Caco-2 (cell line): ENCODE results near the gene SFSWAP. TPM values are rescaled to one million over a fixed set of nuclear protein-coding genes. Genes with fewer than 3 reads are reported as not detected.

ENCODE experiments used
- BruUV-seq: library from RNA; stranded (reverse); fragments of 400-500 nt; replicated peaks from 2 replicates; lab custom pipeline; 2021; lab: Mats Ljungman, UMichigan
- CTCF ChIA-PET: fragments of 300-600 bp; sonication (Branson Sonifier 250); formaldehyde crosslinking; loops from one replicate; lab custom pipeline; 2022; ENCODE audit warnings: antibody characterized with exemption; lab: Charles Lee
- POLR2A ChIA-PET: fragments of 300-600 bp; sonication (Branson Sonifier 250); formaldehyde crosslinking; loops from one replicate; lab custom pipeline; 2022; ENCODE audit warnings: antibody characterized with exemption; lab: Charles Lee
- DNase-seq, 2 experiments: peaks; one replicate each; pipeline versions ENCODE4 v3.0.0 to v3.0.0-alpha.2; 2020 to 2022
- H3K27me3 ChIP-seq: replicated peaks from 2 replicates; pipeline ENCODE4 v1.6.0; 2011; ENCODE audit warnings: low read length; ENCODE audit not compliant: control insufficient read depth, insufficient read depth
- H3K36me3 ChIP-seq: 2 replicates; pipeline ENCODE4 v1.5.1; 2011; ENCODE audit warnings: low read length; ENCODE audit not compliant: control insufficient read depth, insufficient read depth
- H3K4me1 ChIP-seq: fragments of 250-450 bp; sonication (Bioruptor Pico); 2 replicates; pipeline ENCODE4 v1.5.1; 2020; ENCODE audit warnings: mild to moderate bottlenecking
- H3K4me3 ChIP-seq: 2 replicates; pipeline ENCODE4 v1.5.1; 2011; ENCODE audit warnings: low read depth, mild to moderate bottlenecking, control low read depth, low read length
- H3K9me3 ChIP-seq: fragments of 250-450 bp; sonication (Bioruptor Pico); 2 replicates; pipeline ENCODE4 v1.5.1; 2020; ENCODE audit warnings: mild to moderate bottlenecking, moderate library complexity
- H3K27ac Mint-ChIP-seq: one replicate; pipeline ENCODE4 v1.8.0; 2022; ENCODE audit warnings: mixed read lengths; ENCODE audit not compliant: unreplicated experiment
- H3K27me3 Mint-ChIP-seq: one replicate; pipeline ENCODE4 v1.8.0; 2022; ENCODE audit warnings: mixed read lengths; ENCODE audit not compliant: insufficient read depth, unreplicated experiment
- H3K36me3 Mint-ChIP-seq: one replicate; pipeline ENCODE4 v1.8.0; 2022; ENCODE audit warnings: mild to moderate bottlenecking, mixed read lengths; ENCODE audit not compliant: insufficient read depth, unreplicated experiment
- H3K4me1 Mint-ChIP-seq: one replicate; pipeline ENCODE4 v1.8.0; 2022; ENCODE audit warnings: low read depth, mixed read lengths; ENCODE audit not compliant: unreplicated experiment
- H3K4me3 Mint-ChIP-seq: one replicate; pipeline ENCODE4 v1.8.0; 2022; ENCODE audit warnings: mild to moderate bottlenecking, moderate library complexity, mixed read lengths; ENCODE audit not compliant: unreplicated experiment
- H3K9me3 Mint-ChIP-seq: one replicate; pipeline ENCODE4 v1.8.0; 2022; ENCODE audit warnings: mixed read lengths; ENCODE audit not compliant: unreplicated experiment
- intact Hi-C: fragments of 100-400 bp; cut with micrococcal nuclease; formaldehyde crosslinking; loops from one replicate; pipeline ENCODE4 v1.10.0; 2022; ENCODE audit not compliant: unreplicated experiment
- total RNA-seq: library from RNA; stranded (reverse); gene quantifications from 2 replicates; pipeline ENCODE4 v1.2.3, GENCODE V29; 2022
- TF ChIP-seq, protein P1 (sequence below), 2 experiments: fragments of 200-600 bp in 1 of 2; IDR thresholded peaks; 1 replicate in 1 of 2; 2 replicates in 1 of 2; pipeline versions ENCODE4 v1.5.1 to v1.8.0; 2011 to 2022; ENCODE audit warnings: antibody characterized with exemption in 1 of 2, control low read depth in 1 of 2, inconsistent platforms in 1 of 2, low read depth in 1 of 2, low read length in 1 of 2, mild to moderate bottlenecking in 1 of 2, moderate library complexity in 1 of 2; ENCODE audit not compliant: insufficient read depth in 1 of 2, severe bottlenecking in 1 of 2, unreplicated experiment in 1 of 2

Gene SFSWAP
- total RNA-seq, 1 experiment from 2014 or later, result 42.3 TPM

DNA sequence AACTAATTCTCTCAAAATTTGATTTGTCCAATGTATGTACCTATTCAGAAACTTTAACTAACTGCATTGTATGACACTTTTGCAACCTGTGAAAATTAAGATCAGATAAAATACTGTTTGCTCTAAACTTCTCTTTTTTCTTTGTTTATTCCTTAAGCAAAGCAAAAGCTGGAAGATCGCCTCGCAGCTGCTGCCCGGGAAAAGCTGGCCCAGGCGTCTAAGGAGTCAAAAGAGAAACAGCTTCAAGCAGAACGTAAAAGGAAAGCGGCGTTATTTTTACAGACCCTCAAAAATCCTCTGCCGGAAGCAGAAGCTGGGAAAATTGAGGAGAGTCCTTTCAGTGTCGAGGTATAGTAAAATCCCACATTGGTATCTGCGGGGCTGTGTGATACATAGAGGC is 55.1 kb downstream of the SFSWAP start:
- H3K27ac Mint-ChIP-seq, result no peak overlapping the region

DNA sequence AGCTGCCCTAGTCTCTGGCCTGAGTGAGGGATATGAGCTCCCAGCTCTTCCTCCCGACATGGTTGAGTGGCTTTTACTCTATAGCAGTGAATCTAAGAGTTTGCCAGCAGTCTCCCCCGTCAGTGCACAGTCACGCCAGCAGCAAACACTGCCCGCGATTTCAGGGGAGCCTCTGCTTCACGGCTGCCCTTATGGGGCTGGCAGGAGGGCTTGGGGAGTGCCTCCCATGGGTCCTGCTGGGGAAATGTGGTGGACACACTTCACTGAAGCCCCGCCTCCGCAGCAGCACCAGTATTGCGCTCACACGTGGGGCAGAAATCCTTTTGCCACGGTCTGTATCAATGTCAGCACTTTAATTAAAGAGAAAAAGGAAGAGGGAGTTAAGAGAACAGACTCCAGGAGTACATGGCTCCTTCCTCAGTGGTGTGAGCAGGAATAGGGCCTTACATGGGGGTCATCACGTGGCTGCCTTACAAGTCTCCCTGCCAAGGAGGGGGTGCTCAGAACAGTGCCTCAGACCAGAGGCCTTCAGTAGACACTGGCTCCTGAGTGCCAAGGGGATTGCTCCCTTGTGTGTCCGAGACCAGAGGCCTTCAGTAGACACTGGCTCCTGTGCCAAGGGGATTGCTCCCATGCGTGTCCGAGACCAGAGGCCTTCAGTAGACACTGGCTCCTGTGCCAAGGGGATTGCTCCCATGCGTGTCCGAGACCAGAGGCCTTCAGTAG is 55.7 kb downstream of the SFSWAP start:
- ChIA-PET CTCF (no interaction called here), POLR2A (no interaction called here)
- H3K27me3 ChIP-seq, result no peaks in the 10 kb centered on the region
- Mint-ChIP-seq H3K27ac (no peak overlapping the region), H3K4me1 (no peaks in the 10 kb centered on the region), H3K4me3 (no peak overlapping the region), H3K36me3 (peaks cover 76% of the 10 kb centered on the region), H3K27me3 (no peaks in the 10 kb centered on the region), H3K9me3 (no peaks in the 10 kb centered on the region)
- BruUV-seq, result no TSS peak
- peaks cover 8% of the 10 kb centered on the region for H3K36me3 ChIP-seq
- TF ChIP-seq, protein P1, sequence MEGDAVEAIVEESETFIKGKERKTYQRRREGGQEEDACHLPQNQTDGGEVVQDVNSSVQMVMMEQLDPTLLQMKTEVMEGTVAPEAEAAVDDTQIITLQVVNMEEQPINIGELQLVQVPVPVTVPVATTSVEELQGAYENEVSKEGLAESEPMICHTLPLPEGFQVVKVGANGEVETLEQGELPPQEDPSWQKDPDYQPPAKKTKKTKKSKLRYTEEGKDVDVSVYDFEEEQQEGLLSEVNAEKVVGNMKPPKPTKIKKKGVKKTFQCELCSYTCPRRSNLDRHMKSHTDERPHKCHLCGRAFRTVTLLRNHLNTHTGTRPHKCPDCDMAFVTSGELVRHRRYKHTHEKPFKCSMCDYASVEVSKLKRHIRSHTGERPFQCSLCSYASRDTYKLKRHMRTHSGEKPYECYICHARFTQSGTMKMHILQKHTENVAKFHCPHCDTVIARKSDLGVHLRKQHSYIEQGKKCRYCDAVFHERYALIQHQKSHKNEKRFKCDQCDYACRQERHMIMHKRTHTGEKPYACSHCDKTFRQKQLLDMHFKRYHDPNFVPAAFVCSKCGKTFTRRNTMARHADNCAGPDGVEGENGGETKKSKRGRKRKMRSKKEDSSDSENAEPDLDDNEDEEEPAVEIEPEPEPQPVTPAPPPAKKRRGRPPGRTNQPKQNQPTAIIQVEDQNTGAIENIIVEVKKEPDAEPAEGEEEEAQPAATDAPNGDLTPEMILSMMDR (IDR thresholded peaks at IDR 0.05; ENCODE audit: insufficient read depth in 1 of 2, low read depth in 1 of 2, low read length in 1 of 2, severe bottlenecking in 1 of 2, unreplicated experiment in 1 of 2), result no peak
- H3K4me1 ChIP-seq, result no peaks in the 10 kb centered on the region
- intact Hi-C loops, result no loop called here
- H3K4me3 ChIP-seq, result no peak overlapping the region
- no peaks in the 10 kb centered on the region for H3K9me3 ChIP-seq
- DNase-seq, result no peak

More for the DNA sequence above, 55.1 kb downstream of the SFSWAP start:
- POLR2A ChIA-PET, result no interaction called here
- no peaks in the 10 kb centered on the region for H3K9me3 ChIP-seq
- no peaks in the 10 kb centered on the region for H3K27me3 ChIP-seq
- H3K4me1 ChIP-seq, result no peaks in the 10 kb centered on the region
- H3K27me3 Mint-ChIP-seq, result no peaks in the 10 kb centered on the region
- no TSS peak for BruUV-seq
- no peaks in the 10 kb centered on the region for H3K4me1 Mint-ChIP-seq
- intact Hi-C loops, result no loop called here
- no peak overlapping the region for H3K4me3 ChIP-seq
- DNase-seq, result no peak
- peaks cover 8% of the 10 kb centered on the region for H3K36me3 ChIP-seq
- H3K4me3 Mint-ChIP-seq, result no peak overlapping the region
- TF ChIP-seq, protein P1 (IDR thresholded peaks at IDR 0.05; ENCODE audit: insufficient read depth in 1 of 2, low read depth in 1 of 2, low read length in 1 of 2, severe bottlenecking in 1 of 2, unreplicated experiment in 1 of 2), result no peak
- peaks cover 78% of the 10 kb centered on the region for H3K36me3 Mint-ChIP-seq
- H3K9me3 Mint-ChIP-seq, result no peaks in the 10 kb centered on the region
- CTCF ChIA-PET, result no interaction called here

DNA sequence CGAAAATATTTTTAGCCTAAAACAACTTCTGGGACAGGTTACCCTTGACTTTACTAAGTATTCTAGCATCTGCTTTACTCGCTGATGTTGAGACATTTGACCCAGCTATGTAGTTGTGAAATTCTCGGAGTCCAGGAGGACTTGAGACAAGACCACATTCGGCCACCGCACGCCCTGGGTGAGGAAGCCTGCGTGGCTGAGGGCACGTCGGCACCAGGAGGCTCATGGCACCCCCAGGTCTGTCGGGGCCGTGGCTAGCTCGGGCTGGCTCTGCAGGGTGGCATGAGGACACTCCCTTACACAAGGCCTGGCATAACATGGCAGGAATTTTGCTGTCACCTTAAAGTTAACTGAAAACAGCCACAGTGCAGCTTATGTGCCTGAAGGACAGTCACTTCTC is 59.2 kb downstream of the SFSWAP start:
- Mint-ChIP-seq H3K4me1 (no peaks in the 10 kb centered on the region), H3K27ac (no peak overlapping the region), H3K4me3 (no peak overlapping the region), H3K9me3 (no peaks in the 10 kb centered on the region), H3K27me3 (no peaks in the 10 kb centered on the region), H3K36me3 (peaks cover 68% of the 10 kb centered on the region)
- ChIA-PET POLR2A (no interaction called here), CTCF (no interaction called here)
- intact Hi-C loops, result no loop called here
- BruUV-seq, result no TSS peak
- Histone ChIP-seq H3K9me3 (no peaks in the 10 kb centered on the region), H3K4me3 (no peak overlapping the region), H3K4me1 (no peaks in the 10 kb centered on the region), H3K36me3 (peaks cover 3% of the 10 kb centered on the region; the same call in 1 of the 2 replicates), H3K27me3 (no peaks in the 10 kb centered on the region)
- DNase-seq, result no peak
- TF ChIP-seq, protein P1 (IDR thresholded peaks at IDR 0.05; ENCODE audit: insufficient read depth in 1 of 2, low read depth in 1 of 2, low read length in 1 of 2, severe bottlenecking in 1 of 2, unreplicated experiment in 1 of 2), result no peak
